Activated CD8-positive, alpha-beta memory T cell treated with anti-CD3 and anti-CD28 coated beads, Interleukin-2, amount 50 U/mL, for 4 hours (primary cell): ENCODE measurements around the gene ERFL.

ENCODE experiments used
- DNase-seq: peaks from one replicate; pipeline ENCODE4 v3.0.0-alpha.2; 2020

The ERFL gene

GRCh38 chr19:41928221-41928683, at the start of gene ERFL:
ERFL (minus strand) TSS chr19:41928449; CDS start chr19:41912919, 15,530 bp downstream.
- DNase-seq, result peak; percentile 52

DNA sequence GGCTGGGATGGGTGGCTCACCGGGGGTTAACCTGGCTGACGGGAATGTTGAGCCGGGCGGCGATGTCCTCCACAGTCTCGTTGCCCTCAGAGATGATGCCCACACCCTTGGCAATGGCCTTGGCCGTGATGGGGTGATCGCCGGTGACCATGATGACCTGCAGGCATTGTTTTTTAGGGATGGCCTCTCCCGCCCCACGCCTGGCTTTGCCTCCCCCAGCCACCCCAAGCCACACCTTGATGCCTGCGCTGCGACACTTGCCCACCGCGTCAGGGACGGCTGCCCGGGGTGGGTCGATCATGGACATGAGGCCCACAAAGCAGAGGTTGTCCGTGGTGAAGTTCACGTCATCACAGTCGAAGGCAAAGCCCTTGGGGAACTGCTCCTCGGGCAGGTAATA, 49.7 kb upstream of the ERFL start:
- no peak for DNase-seq

DNA sequence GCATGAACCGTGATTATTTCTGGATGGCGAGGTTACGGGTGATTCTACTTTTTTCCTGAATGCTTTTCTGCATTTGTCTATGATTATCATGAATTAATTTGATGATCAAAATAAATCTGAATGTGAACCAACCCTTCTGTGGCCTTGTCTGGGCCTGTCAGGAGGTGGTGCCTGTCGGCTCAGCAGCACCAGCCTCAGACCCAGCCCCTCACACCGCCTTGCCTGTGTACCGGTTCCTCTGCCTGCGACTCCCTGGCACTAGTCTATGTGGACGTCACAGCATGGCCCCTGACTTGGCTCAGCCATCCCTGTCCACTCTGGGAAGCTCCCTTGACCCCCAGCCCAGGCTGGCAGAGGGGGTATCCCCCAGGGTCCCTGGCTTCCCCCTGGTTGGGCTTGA, 46.4 kb upstream of the ERFL start:
- no peak for DNase-seq

- DNase-seq, result no peak
These were observed 43.1 kb upstream of the ERFL start for GRCh38 chr19:41971363-41971762.

DNA sequence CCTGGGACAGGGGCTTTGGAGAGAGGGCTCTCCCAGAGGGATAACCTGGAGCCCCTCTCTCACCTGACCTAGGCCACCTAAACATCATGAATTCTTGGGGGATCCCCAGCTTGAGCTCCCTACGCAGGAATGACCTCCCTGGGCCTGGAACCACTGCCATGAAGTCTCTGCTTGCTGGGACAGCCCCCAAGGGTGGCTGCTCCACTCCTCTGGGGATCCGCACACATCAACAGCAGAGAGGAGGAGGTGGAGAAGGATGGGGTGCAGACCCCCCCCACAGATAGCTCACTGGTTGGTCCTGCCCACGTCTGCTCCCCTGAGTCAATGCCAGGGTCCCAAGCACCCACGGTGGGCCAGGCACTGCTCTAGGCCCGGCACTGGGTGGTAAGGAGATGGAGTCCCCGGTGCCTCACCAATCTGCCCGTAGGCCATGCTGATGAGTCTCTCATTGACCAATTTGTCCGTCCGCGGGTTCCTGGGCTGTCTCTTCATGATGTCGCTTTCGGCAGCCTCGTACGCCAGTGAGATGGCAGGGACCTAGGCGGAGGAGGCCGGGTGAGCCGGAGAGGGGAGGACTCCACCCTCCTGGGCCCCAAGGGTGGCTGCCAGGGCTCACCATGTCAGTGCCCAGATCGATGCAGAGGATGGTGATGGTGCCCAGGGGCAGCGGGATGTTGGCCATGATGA, 41.7 kb upstream of the ERFL start:
- no peak for DNase-seq

- no peak for DNase-seq
These were observed 40.7 kb upstream of the ERFL start for GRCh38 chr19:41968751-41969595.

DNA sequence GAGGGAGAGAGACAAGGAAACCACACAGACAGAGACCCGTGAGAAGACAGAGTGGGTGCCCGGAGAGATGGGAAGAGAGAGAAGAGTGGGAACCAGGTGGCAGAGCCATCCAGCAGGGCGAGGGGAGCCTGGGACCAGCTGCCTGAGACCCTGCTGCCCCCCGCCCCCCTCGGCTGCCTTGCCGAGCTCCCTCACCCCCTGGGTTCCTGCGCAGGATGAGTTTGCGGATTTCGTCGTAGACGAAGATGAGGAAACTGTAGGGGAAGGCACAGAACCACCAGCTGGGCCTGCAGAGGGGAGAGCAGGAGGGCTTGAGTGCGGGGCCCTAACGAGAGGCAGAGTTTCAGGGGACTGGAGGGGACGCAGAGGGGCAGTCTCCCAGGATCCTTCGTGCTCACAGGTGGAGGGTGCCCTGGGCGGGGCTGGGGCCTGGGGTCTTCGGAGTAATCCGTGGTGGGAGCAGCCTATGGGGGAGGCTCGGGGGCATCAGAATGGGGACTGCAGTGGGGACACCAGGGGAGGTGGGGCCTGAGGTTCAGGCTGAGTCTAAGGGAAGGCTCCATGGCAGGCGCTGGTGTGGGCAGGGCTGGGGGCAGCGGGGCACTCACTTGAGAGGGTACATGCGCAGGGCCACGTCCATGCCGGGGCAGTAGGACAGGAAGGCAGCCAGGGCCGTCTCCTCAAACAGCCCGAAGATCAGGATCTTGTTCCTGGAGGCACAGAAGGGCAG, 39.0 kb upstream of the ERFL start:
- DNase-seq, result no peak

DNA sequence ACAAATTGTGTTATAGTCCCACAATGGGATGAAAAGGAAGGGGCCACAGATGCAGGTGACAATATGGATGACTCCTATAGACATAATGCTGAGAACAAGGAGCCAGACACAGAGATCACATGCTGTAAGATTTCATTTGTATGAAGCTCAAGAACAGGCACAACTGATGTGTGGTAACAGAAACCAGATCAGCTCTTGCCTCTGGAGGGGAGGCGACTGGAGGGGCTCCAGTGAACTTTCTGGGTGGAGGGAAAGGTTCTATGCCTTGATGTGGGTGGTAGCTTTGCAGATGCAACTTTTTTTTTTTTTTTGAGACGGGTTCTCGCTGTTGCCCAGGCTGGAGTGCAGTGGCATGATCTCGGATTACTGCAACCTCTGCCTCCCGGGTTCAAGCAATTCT, 36.9 kb upstream of the ERFL start:
- no peak for DNase-seq

DNA sequence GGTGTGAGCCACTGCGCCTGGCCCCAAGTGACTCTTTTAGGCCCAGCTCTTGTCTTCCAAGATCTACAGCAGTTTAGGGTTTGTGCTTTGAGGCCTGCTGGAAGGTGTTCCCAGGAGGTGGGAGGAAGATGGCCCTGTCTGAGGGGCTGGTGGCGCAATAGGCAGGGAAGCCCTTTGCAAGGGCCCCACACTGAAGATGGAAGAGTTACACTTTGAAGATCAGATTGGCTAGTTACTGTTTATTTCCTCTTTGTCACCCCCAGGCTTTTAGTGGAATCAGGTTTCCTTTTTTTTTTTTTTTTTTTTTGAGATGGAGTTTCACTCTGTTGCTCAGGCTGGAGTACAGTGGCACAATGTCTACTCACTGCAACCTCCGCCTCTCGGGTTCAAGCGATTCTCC, 32.7 kb upstream of the ERFL start:
- DNase-seq, result no peak

GRCh38 chr19:41959056-41960053, 31.1 kb upstream of the ERFL start, which contains the start of gene RABAC1:
RABAC1 (minus strand) TSS chr19:41959321; CDS start chr19:41959292, 29 bp downstream.
- DNase-seq, result peak; percentile 91

- DNase-seq, result peak; percentile 84
These were observed 30.3 kb upstream of the ERFL start for GRCh38 chr19:41958367-41959055.

DNA sequence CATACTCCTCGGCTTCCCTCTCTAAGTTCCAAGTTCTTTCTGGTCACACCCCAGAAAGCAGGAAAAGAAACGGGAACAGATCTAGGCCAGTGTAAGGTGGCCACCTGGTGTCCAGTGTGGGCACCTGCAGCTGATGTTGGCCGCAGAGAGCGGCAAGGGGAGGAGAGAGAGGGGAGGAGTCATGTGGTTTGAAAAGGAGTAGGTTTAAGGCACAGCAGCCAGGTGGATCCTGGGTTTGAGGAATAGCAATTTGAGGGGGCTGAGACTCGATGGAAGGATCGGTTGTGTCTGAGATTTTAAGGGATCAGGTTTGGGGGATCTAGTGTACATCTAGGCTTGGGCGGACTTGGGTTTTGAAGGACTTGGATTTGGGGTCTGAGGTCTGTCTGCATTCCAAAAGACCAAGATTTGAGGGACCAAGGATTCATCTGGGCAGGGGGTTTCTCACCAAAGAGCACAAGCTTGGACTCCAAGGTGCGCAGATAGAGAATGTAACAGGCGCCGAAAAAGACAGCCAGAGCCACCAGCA, 29.7 kb upstream of the ERFL start:
- no peak for DNase-seq

DNA sequence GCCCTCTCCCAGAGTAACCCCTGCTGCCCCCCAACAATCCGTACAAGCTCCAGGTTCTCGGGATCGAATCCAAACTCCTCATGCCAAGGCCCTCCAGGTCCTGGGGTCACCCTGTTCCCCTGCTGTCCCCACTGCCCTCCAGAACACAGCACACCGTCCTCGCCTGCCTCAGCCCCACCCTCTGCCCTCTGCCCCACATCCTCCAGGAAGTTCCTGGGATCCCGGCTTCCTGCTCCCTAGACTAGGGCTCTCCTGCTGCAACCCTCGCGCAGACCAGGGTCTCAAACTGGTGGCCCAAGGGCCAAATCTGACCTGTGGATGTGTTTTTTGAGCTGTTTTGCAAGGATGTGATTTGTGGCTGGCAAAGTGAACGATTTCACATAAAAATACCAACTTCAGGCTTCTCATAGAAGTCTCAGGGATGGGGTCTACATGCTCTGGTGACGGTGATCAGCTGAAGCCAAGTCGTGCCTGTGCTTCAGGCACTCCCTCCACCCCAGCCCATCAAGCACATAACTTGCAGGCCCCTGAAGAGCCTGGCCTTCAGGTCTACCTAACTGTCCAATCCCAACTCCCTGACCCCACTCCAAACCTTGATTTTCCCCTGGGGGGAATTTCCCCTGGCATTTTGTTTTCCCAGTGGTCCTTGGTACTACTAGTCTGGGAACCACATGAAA, 29.1 kb upstream of the ERFL start:
- DNase-seq, result no peak

GRCh38 chr19:41956621-41957020, 28.4 kb upstream of the ERFL start:
- DNase-seq, result no peak

- DNase-seq, result no peak
These were observed 27.3 kb upstream of the ERFL start for GRCh38 chr19:41955521-41955920.

- peak; percentile 95 for DNase-seq
These were observed 23.5 kb upstream of the ERFL start for GRCh38 chr19:41951686-41952172.

- DNase-seq, result no peak
These were observed 18.8 kb upstream of the ERFL start for GRCh38 chr19:41947091-41947490.

DNA sequence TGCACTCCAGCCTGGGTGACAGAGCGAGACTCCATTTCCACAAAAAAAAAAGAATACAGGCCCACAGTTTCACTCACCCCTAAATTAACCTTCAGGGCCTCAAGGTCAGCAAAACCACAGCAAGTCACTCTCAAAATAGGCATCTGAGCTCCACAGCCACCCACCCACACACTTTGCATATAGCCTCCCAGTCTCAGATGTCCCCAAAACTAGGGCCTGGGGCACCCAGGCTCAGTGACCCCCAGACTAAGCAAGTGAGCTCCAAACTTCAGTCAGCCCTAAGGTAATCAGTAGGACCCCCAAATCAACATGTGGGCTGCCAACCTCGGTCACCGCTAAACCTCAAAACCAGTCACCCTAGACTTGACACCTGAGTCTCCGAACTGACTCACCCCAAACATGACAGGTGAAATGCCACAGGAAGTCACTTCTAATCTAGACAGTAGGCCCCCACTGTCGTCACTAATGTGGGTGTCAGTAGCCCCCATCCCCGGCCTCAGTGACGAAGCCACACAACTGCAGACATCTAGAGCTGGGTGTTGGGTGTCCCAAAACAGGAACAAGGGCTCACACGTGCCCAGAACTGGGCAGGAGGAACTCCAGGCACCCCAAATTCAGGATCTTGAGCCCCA, 17.0 kb upstream of the ERFL start:
- DNase-seq, result peak; percentile 91

DNA sequence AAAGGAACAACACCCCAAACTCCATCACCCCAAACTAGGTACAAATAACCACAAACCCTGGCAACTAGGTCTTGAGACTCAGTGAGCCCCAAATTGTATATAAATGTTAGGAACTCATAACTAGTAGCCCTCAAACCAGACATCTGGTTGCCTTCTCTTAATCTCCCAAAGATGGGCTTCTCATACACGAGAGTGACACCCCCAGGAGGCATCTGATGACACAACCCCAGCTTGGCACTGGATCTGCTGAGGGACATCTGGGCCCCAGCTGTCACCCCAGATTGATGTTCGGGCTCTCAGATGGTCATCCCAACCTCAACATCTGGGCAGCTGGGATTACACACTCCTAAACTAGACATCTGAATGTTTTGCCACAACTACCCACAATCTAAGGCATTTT, 16.1 kb upstream of the ERFL start:
- no peak for DNase-seq
